GM18526 (cell line): Measurements from ENCODE around the gene POU6F2.

Experiments
- POLR2A ChIP-seq: IDR thresholded peaks from 3 replicates; pipeline ENCODE4 v1.6.1; 2011; ENCODE audit not compliant: insufficient read length; ENCODE audit errors: extremely low read depth

POU6F2 gene

GRCh38 chr7:39433550-39433949 lies 455.8 kb downstream of the POU6F2 start:
- no peak for TF ChIP-seq POLR2A

- no peak for TF ChIP-seq POLR2A
Measured at GRCh38 chr7:39434012-39434411, 456.3 kb downstream of the POU6F2 start.

DNA sequence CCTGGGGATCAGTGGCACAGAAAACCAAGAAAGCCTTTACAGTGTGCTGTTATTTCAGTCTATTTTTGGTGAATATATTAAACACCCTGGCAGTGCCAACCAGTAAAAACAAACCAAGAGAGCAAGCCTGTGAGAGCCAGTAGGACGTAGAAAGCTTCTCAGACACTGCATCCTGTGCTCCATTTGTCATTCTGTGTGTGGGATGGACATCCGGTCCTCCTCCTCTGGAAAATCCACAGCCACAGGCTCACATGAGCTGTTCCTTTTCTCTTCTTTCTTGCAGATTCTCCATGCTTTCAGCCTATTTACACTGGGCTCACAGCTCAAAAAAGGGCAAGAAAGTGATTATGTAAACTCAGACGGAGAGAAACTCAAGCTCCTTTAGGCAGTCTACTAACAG lies 468.8 kb downstream of the POU6F2 start:
- no peak for TF ChIP-seq POLR2A

DNA sequence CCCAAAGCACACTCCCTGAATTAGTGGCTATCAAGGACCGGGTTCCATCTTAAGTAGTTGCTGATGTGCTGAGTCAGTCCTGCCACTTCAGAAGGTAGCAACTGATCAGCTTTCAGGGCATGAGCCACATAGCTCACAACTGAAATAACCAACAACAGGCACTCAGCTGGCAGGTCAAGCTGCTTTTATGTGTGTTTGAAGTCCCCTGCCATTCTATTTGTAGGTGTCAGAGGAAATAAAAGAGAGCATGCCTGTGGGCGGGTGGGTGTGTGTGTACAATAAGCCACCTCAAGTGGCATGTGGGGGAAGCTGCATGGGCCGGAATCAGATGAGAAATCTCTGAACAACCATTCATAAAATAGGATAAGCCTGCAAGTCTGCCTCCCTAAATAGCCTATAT lies 474.2 kb downstream of the POU6F2 start:
- no peak for TF ChIP-seq POLR2A

- no peak for TF ChIP-seq POLR2A
Measured at GRCh38 chr7:39453743-39454355, 476.1 kb downstream of the POU6F2 start.

DNA sequence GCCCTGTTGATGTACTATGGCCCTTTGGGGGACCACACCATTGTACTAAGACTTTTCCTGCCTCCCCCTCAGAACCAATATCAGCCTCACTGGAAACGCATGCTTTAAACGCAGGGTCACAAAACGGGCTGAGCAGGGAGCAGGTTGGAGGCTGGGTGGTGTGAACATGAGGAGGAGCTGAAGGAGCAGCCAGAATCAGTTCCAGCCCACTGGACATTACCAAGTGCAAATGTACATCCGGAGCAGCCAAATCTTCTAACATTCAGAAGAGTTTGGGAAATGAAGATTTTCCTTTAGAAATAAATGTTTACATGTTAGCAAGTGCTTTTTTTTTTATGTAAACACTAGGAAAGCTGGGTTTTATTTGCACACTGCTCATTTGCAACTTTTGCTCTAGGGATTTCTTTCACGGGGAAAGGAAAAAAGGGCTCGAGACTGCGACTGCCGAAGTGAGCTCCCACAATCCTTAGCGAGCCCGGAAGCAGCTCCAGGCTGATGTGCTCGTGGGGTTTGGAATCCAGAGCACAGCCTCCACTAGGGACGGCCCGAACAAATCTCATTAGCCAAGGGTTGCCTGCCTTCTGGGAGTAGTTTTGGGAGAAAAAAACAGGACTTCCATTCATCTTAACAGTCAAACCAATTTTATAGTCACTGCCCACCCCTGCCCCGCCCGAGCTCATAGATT lies 480.5 kb downstream of the POU6F2 start:
- TF ChIP-seq POLR2A, result no peak

DNA sequence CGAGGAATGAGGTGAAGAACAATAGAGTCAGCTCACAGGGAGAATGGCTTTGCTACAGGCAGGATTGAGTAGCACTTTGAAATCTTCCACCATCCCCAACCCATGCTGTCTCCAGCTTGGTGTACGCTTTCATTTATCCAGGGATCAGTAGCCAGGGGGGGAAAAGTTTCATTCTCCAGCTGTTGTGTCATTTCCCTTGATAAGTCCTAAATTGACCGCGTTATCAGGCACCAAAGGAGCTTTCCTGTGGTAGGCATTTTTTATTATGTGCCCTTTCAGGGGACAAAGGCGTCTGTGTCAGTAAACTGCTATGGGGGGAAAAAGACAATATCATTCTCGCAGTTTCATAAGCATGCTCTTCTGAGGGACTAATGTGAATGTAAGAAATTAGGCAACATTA lies 481.9 kb downstream of the POU6F2 start:
- TF ChIP-seq POLR2A, result no peak

GRCh38 chr7:39460486-39460885 lies 482.8 kb downstream of the POU6F2 start:
- no peak for TF ChIP-seq POLR2A

- TF ChIP-seq POLR2A, result no peak
Measured at GRCh38 chr7:39461263-39461820, 483.6 kb downstream of the POU6F2 start.

GRCh38 chr7:39463252-39463651 lies 485.5 kb downstream of the POU6F2 start:
- no peak for TF ChIP-seq POLR2A

GRCh38 chr7:39464350-39465054 lies 486.8 kb downstream of the POU6F2 start:
- no peak for TF ChIP-seq POLR2A

- TF ChIP-seq POLR2A, result no peak
Measured at GRCh38 chr7:39465055-39465929, 487.6 kb downstream of the POU6F2 start.

DNA sequence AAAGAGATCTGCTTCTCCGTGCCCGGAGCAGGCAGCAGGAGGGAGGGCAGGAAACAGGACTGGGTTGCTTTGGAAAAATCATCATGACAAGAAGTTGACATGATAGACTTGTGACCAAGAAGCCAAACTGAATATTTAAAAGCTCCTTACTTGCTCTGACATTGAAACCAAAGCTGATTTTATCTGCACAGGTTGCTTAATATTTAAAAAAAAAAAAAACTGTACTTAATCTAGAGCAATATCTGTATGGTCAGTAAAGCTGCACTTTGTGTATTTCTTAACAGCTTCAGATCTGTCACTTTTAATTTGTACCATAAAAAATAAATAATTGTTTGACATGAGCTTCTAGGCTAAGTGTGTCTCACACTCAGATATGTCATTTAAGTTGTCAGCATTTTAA lies 490.6 kb downstream of the POU6F2 start:
- TF ChIP-seq POLR2A, result no peak

GRCh38 chr7:39468808-39469374 lies 491.2 kb downstream of the POU6F2 start:
- TF ChIP-seq POLR2A, result no peak

DNA sequence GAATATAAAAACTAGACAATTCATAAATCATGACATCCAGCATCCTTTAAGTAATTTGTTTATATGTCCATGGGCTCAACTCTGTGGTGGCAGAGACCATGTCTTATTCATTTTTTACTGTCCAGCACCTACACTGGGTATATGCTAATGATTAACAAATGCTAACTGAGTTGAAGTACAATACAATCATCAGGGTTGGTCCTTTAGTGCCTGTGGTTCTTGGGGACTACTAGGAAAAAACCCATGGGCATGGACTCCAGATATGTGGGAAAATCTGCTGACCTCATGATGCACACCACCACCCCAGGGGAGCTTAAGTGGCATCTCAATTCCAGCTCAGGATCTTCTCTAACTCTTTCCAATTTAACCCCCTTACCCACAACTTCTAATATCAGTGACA lies 503.2 kb downstream of the POU6F2 start:
- TF ChIP-seq POLR2A, result no peak
